ENCODE data around the gene CHRNA9. TPM values are rescaled to one million over a fixed set of nuclear protein-coding genes. Genes with fewer than 3 reads are reported as not detected.
A peak's percentile ranks its signal among the peaks of the same experiment; 100 is the strongest.
"Not testable (repeated sequence)": the region's sequence is repeated elsewhere in the genome, so short reads cannot be mapped to it uniquely, and the experiment has no call there.

The CHRNA9 gene
- total RNA-seq, 2 donors from 2014 or later: 0.90 TPM; not detected in 1

GRCh38 chr4:40288566-40288965 is 46.6 kb upstream of the CHRNA9 start:
- Histone ChIP-seq H3K36me3 (ENCODE audit: control insufficient read depth, insufficient read depth, low read length) (no peaks in the 10 kb centered on the region), H3K9me3 (ENCODE audit: control insufficient read depth, low read length) (no peaks in the 10 kb centered on the region), H3K9ac (ENCODE audit: extremely low read depth, low read length, poor library complexity, severe bottlenecking) (no peak overlapping the region), H3K4me3 (ENCODE audit: low read length) (no peak overlapping the region), H3K4me1 (ENCODE audit: control insufficient read depth, insufficient read depth, low read length) (no peaks in the 10 kb centered on the region), H3K27me3 (ENCODE audit: control insufficient read depth, insufficient read depth, low read length, poor library complexity, severe bottlenecking) (no peaks in the 10 kb centered on the region), H3K27ac (ENCODE audit: low read depth, low read length) (no peak overlapping the region)
- peaks cover 5% of the 10 kb centered on the region for H3K9me3 Mint-ChIP-seq
- H3K4me1 Mint-ChIP-seq: peaks cover 11% of the 10 kb centered on the region
- 97% methylated on average over 5 to 8 of the region's 8 CpGs for WGBS, 2 experiments (ENCODE audit: insufficient coverage in 1 of 2, insufficient read length in 1 of 2)
- TF ChIP-seq CTCF (conservative IDR thresholded peaks at IDR 0.05): no peak
- H3K27ac Mint-ChIP-seq: no peak overlapping the region
- H3K4me3 Mint-ChIP-seq: no peak overlapping the region
- peaks cover 2% of the 10 kb centered on the region for H3K27me3 Mint-ChIP-seq (ENCODE audit: insufficient read depth)
- no peak for DNase-seq
- H3K36me3 Mint-ChIP-seq (ENCODE audit: low read depth): peaks cover 3% of the 10 kb centered on the region

GRCh38 chr4:40289366-40290188 is 45.6 kb upstream of the CHRNA9 start:
- Mint-ChIP-seq H3K27me3 (ENCODE audit: insufficient read depth) (peaks cover 3% of the 10 kb centered on the region), H3K27ac (peak overlapping the region; percentile 80), H3K4me3 (no peak overlapping the region), H3K4me1 (peaks cover 10% of the 10 kb centered on the region), H3K36me3 (ENCODE audit: low read depth) (peaks cover 3% of the 10 kb centered on the region), H3K9me3 (peaks cover 5% of the 10 kb centered on the region)
- no peak overlapping the region for H3K27ac ChIP-seq (ENCODE audit: low read depth, low read length)
- WGBS, 2 experiments (ENCODE audit: insufficient coverage in 1 of 2, insufficient read length in 1 of 2): 82% methylated on average over 6 to 7 of the region's 7 CpGs
- peaks cover 4% of the 10 kb centered on the region for H3K9me3 ChIP-seq (ENCODE audit: control insufficient read depth, low read length)
- no peak overlapping the region for H3K9ac ChIP-seq (ENCODE audit: extremely low read depth, low read length, poor library complexity, severe bottlenecking)
- no peak for DNase-seq
- no peak for TF ChIP-seq CTCF (conservative IDR thresholded peaks at IDR 0.05)
- H3K4me1 ChIP-seq (ENCODE audit: control insufficient read depth, insufficient read depth, low read length): no peaks in the 10 kb centered on the region
- H3K4me3 ChIP-seq (ENCODE audit: low read length): no peak overlapping the region
- H3K36me3 ChIP-seq (ENCODE audit: control insufficient read depth, insufficient read depth, low read length): no peaks in the 10 kb centered on the region
- no peaks in the 10 kb centered on the region for H3K27me3 ChIP-seq (ENCODE audit: control insufficient read depth, insufficient read depth, low read length, poor library complexity, severe bottlenecking)

GRCh38 chr4:40290611-40291186 is 44.4 kb upstream of the CHRNA9 start:
- H3K36me3 Mint-ChIP-seq (ENCODE audit: low read depth); H3K4me3 Mint-ChIP-seq; DNase-seq; H3K27me3 ChIP-seq (ENCODE audit: control insufficient read depth, insufficient read depth, low read length, poor library complexity, severe bottlenecking); H3K4me1 Mint-ChIP-seq; H3K27ac ChIP-seq (ENCODE audit: low read depth, low read length); H3K9ac ChIP-seq (ENCODE audit: extremely low read depth, low read length, poor library complexity, severe bottlenecking); H3K27me3 Mint-ChIP-seq (ENCODE audit: insufficient read depth); H3K36me3 ChIP-seq (ENCODE audit: control insufficient read depth, insufficient read depth, low read length); H3K4me3 ChIP-seq (ENCODE audit: low read length); H3K4me1 ChIP-seq (ENCODE audit: control insufficient read depth, insufficient read depth, low read length); H3K9me3 Mint-ChIP-seq; H3K27ac Mint-ChIP-seq: not testable (repeated sequence)
- WGBS, 2 experiments (ENCODE audit: insufficient coverage in 1 of 2, insufficient read length in 1 of 2): 89 to 100% methylated on average over 1 to 2 of the region's 2 CpGs
- peaks cover 13% of the 10 kb centered on the region for H3K9me3 ChIP-seq (ENCODE audit: control insufficient read depth, low read length)

Measured in endodermal cell (in vitro differentiated cells).